ENCODE data around the gene C1QTNF6.

Gene C1QTNF6

DNA sequence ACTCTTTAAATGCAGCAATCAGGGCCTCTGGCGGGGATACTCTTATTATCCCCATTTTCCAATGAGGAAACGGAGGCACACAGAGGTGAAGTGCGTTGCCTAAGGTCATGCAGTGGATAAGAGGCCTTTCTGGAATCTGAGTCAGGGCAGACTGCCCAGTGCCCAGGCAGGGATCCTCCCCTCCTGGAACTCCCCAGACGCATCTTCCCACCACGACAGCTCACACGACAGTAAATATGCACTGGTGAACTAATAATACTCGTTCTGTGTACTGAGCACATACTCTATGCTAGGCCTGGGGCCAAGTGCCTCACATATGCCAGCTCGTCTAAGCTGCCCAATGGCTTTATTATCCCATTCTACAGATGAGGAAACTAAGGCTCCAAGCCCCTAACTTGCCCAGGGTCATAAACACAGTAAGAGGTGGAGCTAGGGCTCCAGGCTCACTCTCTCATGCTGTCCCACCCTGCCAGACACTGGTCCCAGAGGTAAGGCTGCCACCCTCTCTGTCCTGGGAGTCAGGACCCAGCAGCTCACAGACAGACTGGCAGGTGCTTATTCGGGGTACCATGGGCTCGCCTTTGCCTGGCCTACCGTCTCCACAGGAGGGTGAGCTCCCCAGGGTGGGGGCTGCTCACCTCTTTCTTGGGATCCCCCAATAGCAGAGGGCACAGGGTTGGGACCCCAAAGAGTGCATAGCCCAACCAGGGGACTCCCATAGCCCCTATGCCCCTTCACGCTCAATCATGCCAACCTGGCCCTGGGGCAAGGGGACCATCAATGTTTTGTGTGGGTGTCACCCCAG lies 40.7 kb downstream of the C1QTNF6 start:
- no peak for DNase-seq (ENCODE audit: low read depth, low spot score)
- H3K4me3 ChIP-seq (ENCODE audit: low read depth, low read length): no peak overlapping the region
- TF ChIP-seq, protein P1, sequence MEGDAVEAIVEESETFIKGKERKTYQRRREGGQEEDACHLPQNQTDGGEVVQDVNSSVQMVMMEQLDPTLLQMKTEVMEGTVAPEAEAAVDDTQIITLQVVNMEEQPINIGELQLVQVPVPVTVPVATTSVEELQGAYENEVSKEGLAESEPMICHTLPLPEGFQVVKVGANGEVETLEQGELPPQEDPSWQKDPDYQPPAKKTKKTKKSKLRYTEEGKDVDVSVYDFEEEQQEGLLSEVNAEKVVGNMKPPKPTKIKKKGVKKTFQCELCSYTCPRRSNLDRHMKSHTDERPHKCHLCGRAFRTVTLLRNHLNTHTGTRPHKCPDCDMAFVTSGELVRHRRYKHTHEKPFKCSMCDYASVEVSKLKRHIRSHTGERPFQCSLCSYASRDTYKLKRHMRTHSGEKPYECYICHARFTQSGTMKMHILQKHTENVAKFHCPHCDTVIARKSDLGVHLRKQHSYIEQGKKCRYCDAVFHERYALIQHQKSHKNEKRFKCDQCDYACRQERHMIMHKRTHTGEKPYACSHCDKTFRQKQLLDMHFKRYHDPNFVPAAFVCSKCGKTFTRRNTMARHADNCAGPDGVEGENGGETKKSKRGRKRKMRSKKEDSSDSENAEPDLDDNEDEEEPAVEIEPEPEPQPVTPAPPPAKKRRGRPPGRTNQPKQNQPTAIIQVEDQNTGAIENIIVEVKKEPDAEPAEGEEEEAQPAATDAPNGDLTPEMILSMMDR (IDR thresholded peaks at IDR 0.05; ENCODE audit: low read depth, low read length): no peak
- in situ Hi-C loops (cut with HindIII; ENCODE audit: low sequenced_read_pairs): no loop called here

DNA sequence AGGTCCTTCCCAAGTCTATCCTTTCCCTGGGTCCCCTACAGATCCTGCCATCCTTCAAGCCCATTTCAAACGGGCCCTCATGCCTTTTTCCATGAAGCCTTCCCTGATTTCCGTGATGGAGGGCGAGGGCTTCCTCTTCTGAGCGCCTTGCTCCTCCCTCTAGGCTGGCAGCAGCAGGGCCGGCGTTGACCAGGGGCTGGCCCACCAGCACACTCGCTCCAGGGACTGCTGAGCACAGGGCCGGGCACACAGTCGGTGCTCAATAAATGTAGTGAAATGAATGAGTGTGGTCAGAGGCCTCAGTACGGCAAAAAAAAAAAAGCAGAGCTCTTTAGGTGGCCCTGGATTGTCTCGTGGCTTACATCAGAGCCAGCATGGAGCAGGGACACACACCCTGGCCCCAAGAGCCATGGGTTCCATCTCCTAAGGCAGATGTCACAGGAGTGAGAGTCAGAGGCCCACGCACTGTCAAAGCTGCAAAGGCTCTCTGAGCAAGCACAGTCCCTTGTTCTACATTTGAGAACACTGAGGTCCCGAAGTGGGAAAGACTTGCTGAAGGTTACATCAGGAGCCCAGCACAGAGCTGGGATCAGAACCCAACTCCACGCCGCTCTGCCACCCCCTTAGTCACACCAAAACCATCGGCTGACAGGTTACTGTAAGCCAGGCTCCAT lies 41.4 kb downstream of the C1QTNF6 start:
- TF ChIP-seq, protein P1 (IDR thresholded peaks at IDR 0.05; ENCODE audit: low read depth, low read length): no peak
- in situ Hi-C loops (cut with HindIII; ENCODE audit: low sequenced_read_pairs): no loop called here
- no peak overlapping the region for H3K4me3 ChIP-seq (ENCODE audit: low read depth, low read length)

GRCh38 chr22:37146051-37146385 lies 42.0 kb downstream of the C1QTNF6 start:
- H3K4me3 ChIP-seq (ENCODE audit: low read depth, low read length): no peak overlapping the region
- TF ChIP-seq, protein P1 (IDR thresholded peaks at IDR 0.05; ENCODE audit: low read depth, low read length): no peak
- in situ Hi-C loops (cut with HindIII; ENCODE audit: low sequenced_read_pairs): no loop called here
- no peak for DNase-seq (ENCODE audit: low read depth, low spot score)

More for the DNA sequence above, 41.4 kb downstream of the C1QTNF6 start:
- no peak for DNase-seq (ENCODE audit: low read depth, low spot score)

DNA sequence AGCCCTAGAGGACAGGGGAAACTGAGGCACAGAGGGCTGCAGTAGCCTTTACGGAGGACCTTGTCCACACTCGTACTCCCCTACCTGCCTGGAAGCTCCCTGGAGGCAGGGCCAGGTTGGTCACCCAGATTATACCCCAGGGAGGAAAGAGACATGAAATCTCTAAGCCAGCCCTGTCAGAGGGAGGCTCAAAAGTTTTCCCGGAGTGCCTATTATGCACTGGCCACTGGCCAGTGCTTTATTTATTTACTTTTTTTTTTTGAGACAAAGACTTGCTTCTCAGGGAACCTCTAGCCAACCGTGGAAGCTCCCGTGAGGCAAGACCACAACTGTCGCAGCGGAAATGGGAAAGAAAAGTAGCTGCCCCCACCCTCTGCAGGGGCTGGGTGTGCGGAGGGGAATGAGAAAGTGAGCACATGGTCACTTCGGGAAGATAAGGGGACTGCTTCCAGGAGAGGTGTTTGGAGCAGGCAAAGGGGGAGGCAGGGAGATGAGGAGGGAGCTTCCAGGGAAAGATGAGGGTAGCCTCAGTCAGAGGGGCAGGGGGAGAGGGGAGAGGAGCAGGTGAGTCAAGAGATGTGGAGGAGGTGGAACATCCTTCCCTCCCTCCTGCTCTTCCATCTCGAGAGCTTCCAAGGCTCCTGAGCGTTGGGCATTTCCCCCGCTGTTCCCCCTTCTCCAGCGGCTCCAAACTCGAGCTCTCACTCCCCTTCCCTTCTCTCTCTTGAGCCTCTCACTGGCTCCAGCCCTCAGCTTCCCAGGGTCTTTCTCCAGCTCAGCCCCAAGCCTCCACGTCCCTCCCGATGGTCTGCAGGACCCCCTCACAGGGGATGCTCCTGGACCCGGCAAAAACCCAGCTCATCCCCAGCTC lies 42.6 kb downstream of the C1QTNF6 start:
- in situ Hi-C loops (cut with HindIII; ENCODE audit: low sequenced_read_pairs): no loop called here
- no peak for DNase-seq (ENCODE audit: low read depth, low spot score)
- no peak overlapping the region for H3K4me3 ChIP-seq (ENCODE audit: low read depth, low read length)
- TF ChIP-seq, protein P1 (IDR thresholded peaks at IDR 0.05; ENCODE audit: low read depth, low read length): no peak

DNA sequence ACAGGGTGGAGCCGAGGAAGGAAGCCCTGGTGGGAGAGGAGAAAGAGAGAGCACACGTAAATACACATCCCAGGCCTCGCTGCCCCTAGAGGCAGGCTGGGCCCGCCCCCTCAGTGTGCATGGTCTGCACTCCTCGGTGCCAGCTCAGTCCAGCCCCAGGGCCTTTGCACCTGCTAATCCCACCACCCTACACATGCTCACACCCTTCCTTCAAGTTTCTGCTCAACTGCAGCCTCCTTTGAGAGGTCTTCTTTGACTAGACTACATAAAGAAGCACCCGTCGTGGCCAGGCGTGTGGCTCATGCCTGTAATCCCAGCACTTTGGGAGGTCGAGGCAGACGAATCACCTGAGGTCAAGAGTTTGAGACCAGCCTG lies 43.9 kb downstream of the C1QTNF6 start:
- in situ Hi-C loops (cut with HindIII; ENCODE audit: low sequenced_read_pairs): no loop called here
- TF ChIP-seq, protein P1 (IDR thresholded peaks at IDR 0.05; ENCODE audit: low read depth, low read length): no peak
- no peak overlapping the region for H3K4me3 ChIP-seq (ENCODE audit: low read depth, low read length)
- DNase-seq (ENCODE audit: low read depth, low spot score): no peak

GRCh38 chr22:37141971-37142370 lies 46.1 kb downstream of the C1QTNF6 start:
- in situ Hi-C loops (cut with HindIII; ENCODE audit: low sequenced_read_pairs): no loop called here
- no peak overlapping the region for H3K4me3 ChIP-seq (ENCODE audit: low read depth, low read length)
- no peak for DNase-seq (ENCODE audit: low read depth, low spot score)
- TF ChIP-seq, protein P1 (IDR thresholded peaks at IDR 0.05; ENCODE audit: low read depth, low read length): no peak
